Panc1 (cell line): ENCODE results near the gene CGNL1. TPM values are rescaled to one million over a fixed set of nuclear protein-coding genes. Genes with fewer than 3 reads are reported as not detected.

Experiments
- ATAC-seq: fragments of 200-7000 bp; cut with Tn5 transposase; 2 replicates; pipeline ENCODE4 v1.9.1; 2020; ENCODE audit warnings: mild to moderate bottlenecking, moderate library complexity
- BruUV-seq: library from RNA; stranded (reverse); fragments of 400-500 nt; replicated peaks from 2 replicates; lab custom pipeline; 2021; lab: Mats Ljungman, UMichigan
- CTCF ChIA-PET: fragments of 300-600 bp; sonication (Branson Sonifier 250); formaldehyde crosslinking; loops from one replicate; lab custom pipeline; 2022; ENCODE audit warnings: antibody characterized with exemption; lab: Charles Lee
- POLR2A ChIA-PET: fragments of 300-600 bp; sonication (Branson Sonifier 250); formaldehyde crosslinking; loops from one replicate; lab custom pipeline; 2022; ENCODE audit warnings: antibody characterized with exemption; lab: Charles Lee
- DNase-seq: peaks from one replicate; pipeline ENCODE4 v3.0.0-alpha.2; 2010; ENCODE audit warnings: low read depth, low spot score
- H3K27ac ChIP-seq: 2 replicates; pipeline ENCODE4 v1.5.1; 2011; ENCODE audit warnings: mild to moderate bottlenecking, low read length, inconsistent platforms
- H3K27me3 ChIP-seq: fragments of 200-500 bp; sonication (Bioruptor generic); 2 replicates; pipeline ENCODE4 v1.6.0; 2014; ENCODE audit warnings: low read length, inconsistent platforms; ENCODE audit not compliant: control insufficient read depth, insufficient read depth
- H3K36me3 ChIP-seq: fragments of 200-500 bp; sonication (Bioruptor generic); 2 replicates; pipeline ENCODE4 v1.5.1; 2014; ENCODE audit warnings: inconsistent platforms, mild to moderate bottlenecking, low read length, moderate library complexity; ENCODE audit not compliant: control insufficient read depth, insufficient read depth
- H3K4me1 ChIP-seq: 2 replicates; pipeline ENCODE4 v1.5.1; 2011; ENCODE audit warnings: inconsistent platforms, mild to moderate bottlenecking, low read length, moderate library complexity; ENCODE audit not compliant: control insufficient read depth, insufficient read depth
- H3K4me3 ChIP-seq, 2 experiments: 2 replicates each; pipeline ENCODE4 v1.5.1; 2011 to 2012; ENCODE audit warnings: low read depth in 2 of 2, low read length in 2 of 2, mild to moderate bottlenecking in 2 of 2, inconsistent platforms in 1 of 2, moderate library complexity in 1 of 2
- H3K9me3 ChIP-seq: fragments of 200-500 bp; sonication (Bioruptor generic); 2 replicates; pipeline ENCODE4 v1.5.1; 2014; ENCODE audit warnings: low read depth, mild to moderate bottlenecking, inconsistent platforms, low read length, moderate library complexity; ENCODE audit not compliant: control insufficient read depth, insufficient read depth
- CTCF ChIP-seq: fragments of 450-650 bp; IDR thresholded peaks from 2 replicates; pipeline ENCODE4 v1.5.1; 2017; ENCODE audit warnings: mild to moderate bottlenecking
- POLR2AphosphoS5 ChIP-seq: IDR thresholded peaks from 2 replicates; pipeline ENCODE4 v1.6.1; 2012; ENCODE audit warnings: mild to moderate bottlenecking, low read depth, low read length, moderate library complexity
- SIN3A ChIP-seq: IDR thresholded peaks from 2 replicates; pipeline ENCODE4 v1.6.1; 2012; ENCODE audit warnings: low read depth, mild to moderate bottlenecking, low read length, moderate library complexity, borderline replicate concordance; ENCODE audit not compliant: insufficient read depth
- TCF7L2 ChIP-seq: IDR thresholded peaks from 2 replicates; pipeline ENCODE4 v1.6.1; 2011; ENCODE audit warnings: mild to moderate bottlenecking, low read depth, low read length, inconsistent platforms
- in situ Hi-C: cut with HindIII; loops from 2 replicates; pipeline ENCODE4 v1.10.0; 2016; ENCODE audit warnings: low sequenced_read_pairs, low pct_unique_long_range_greater_than_20kb
- intact Hi-C: fragments of 100-400 bp; cut with micrococcal nuclease; formaldehyde crosslinking; loops from one replicate; pipeline ENCODE4 v1.10.0; 2022; ENCODE audit not compliant: unreplicated experiment
- total RNA-seq: library from RNA; stranded (reverse); gene quantifications from one replicate; pipeline ENCODE4 v1.2.1, GENCODE V29; 2021; ENCODE audit not compliant: unreplicated experiment
- TF ChIP-seq, protein P1 (sequence below), 2 experiments: IDR thresholded peaks; 2 replicates each; pipeline ENCODE4 v1.6.1; 2011 to 2012; ENCODE audit warnings: low read depth in 2 of 2, control low read depth in 1 of 2, low read length in 1 of 2, mild to moderate bottlenecking in 1 of 2, moderate library complexity in 1 of 2; ENCODE audit not compliant: insufficient read depth in 1 of 2

Gene CGNL1
- total RNA-seq, 1 experiment from 2014 or later, result 3.5 TPM

- BruUV-seq, result no TSS peak
- intact Hi-C loops, result no loop called here
- no peaks in the 10 kb centered on the region for H3K4me1 ChIP-seq
- H3K4me3 ChIP-seq, result no peak overlapping the region
- CTCF ChIA-PET, result no interaction called here
- TF ChIP-seq CTCF (no peak), TCF7L2 (no peak), SIN3A (no peak), POLR2AphosphoS5 (no peak)
- TF ChIP-seq, protein P1, sequence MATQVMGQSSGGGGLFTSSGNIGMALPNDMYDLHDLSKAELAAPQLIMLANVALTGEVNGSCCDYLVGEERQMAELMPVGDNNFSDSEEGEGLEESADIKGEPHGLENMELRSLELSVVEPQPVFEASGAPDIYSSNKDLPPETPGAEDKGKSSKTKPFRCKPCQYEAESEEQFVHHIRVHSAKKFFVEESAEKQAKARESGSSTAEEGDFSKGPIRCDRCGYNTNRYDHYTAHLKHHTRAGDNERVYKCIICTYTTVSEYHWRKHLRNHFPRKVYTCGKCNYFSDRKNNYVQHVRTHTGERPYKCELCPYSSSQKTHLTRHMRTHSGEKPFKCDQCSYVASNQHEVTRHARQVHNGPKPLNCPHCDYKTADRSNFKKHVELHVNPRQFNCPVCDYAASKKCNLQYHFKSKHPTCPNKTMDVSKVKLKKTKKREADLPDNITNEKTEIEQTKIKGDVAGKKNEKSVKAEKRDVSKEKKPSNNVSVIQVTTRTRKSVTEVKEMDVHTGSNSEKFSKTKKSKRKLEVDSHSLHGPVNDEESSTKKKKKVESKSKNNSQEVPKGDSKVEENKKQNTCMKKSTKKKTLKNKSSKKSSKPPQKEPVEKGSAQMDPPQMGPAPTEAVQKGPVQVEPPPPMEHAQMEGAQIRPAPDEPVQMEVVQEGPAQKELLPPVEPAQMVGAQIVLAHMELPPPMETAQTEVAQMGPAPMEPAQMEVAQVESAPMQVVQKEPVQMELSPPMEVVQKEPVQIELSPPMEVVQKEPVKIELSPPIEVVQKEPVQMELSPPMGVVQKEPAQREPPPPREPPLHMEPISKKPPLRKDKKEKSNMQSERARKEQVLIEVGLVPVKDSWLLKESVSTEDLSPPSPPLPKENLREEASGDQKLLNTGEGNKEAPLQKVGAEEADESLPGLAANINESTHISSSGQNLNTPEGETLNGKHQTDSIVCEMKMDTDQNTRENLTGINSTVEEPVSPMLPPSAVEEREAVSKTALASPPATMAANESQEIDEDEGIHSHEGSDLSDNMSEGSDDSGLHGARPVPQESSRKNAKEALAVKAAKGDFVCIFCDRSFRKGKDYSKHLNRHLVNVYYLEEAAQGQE (IDR thresholded peaks at IDR 0.05; ENCODE audit: insufficient read depth in 1 of 2, low read depth in 2 of 2, low read length in 1 of 2), result no peak
- no peaks in the 10 kb centered on the region for H3K36me3 ChIP-seq
- in situ Hi-C loops, result no loop called here
- POLR2A ChIA-PET, result no interaction called here
- ATAC-seq (no peak), DNase-seq (no peak)
- H3K9me3 ChIP-seq, result no peaks in the 10 kb centered on the region
- H3K27ac ChIP-seq, result no peak overlapping the region
- H3K27me3 ChIP-seq, result 0 out of 2 replicates have a peak, but pooled peaks cover 3% of the 10 kb centered on the region
Measured at GRCh38 chr15:57329582-57330367, 46.5 kb upstream of the CGNL1 start.

DNA sequence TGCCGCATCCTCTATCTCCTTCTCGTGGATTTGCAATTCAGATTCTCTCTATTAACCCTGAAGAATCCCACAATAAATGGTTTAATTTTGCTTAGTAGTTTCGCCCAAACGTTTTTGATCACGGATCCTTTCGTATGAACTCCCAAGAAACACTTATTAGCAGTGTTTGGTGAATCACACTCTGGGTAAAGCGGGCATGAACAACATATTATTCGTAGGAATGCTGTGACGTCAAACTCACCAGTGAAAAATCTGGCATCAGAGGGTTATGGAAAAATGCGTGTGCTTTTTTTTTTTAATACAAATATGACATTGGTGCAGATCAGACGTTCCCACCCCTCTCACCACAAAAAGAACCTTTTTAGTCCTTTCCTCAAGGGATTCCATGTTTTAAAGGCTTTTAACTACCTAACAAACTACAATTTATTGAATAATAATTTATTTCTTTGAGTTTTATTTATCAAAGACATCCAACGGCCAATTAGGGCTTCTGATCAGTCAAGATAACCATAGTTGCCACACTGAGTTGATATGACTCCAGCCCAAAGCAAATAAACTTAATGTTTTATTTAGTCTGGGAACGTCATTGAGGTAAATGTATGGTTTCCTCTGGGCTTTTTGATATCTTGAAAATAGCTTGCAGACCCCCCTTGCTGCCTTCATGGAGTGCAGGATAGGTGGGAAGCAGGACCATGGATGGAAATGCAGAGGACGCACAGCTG lies 45.5 kb upstream of the CGNL1 start:
- no peak for DNase-seq
- Histone ChIP-seq H3K9me3 (no peaks in the 10 kb centered on the region), H3K36me3 (no peaks in the 10 kb centered on the region), H3K4me3 (no peak overlapping the region), H3K27ac (no peak overlapping the region), H3K27me3 (0 out of 2 replicates have a peak, but pooled peaks cover 3% of the 10 kb centered on the region), H3K4me1 (no peaks in the 10 kb centered on the region)
- TF ChIP-seq SIN3A (no peak), TCF7L2 (no peak), POLR2AphosphoS5 (no peak)
- CTCF ChIA-PET, result no interaction called here
- intact Hi-C loops, result no loop called here
- BruUV-seq, result no TSS peak
- POLR2A ChIA-PET, result interaction anchor here (0.5 kb wide), 1 partner anchor 1808 kb away, joined by 4 read pairs; no protein-coding TSS in a partner anchor
- in situ Hi-C loops, result no loop called here
- ATAC-seq, result no peak
